A549 (cell line): ENCODE measurements around the gene KIAA1755. TPM values are rescaled to one million over a fixed set of nuclear protein-coding genes. Genes with fewer than 3 reads are reported as not detected.

Source experiments
- ATAC-seq, 2 experiments: fragments of 200-7000 bp in 1 of 2; fragments of >200 bp in 1 of 2; cut with Nextera tagmentation in 1 of 2; cut with Tn5 transposase in 1 of 2; 3 replicates each; pipeline versions ENCODE4 v1.8.0 to v1.9.1; 2018 to 2020; ENCODE audit warnings: mild to moderate bottlenecking in 1 of 2, moderate library complexity in 1 of 2
- CTCF ChIA-PET: fragments of 300-600 bp; sonication (Branson Sonifier 250); formaldehyde crosslinking; extraction: SDS; loops from one replicate; lab custom pipeline; 2021; ENCODE audit warnings: antibody characterized with exemption, inconsistent platforms; lab: Yijun Ruan, JAX
- POLR2A ChIA-PET: fragments of 350-600 bp; formaldehyde crosslinking; extraction: SDS; loops from one replicate; lab custom pipeline; 2021; ENCODE audit warnings: antibody characterized with exemption, inconsistent platforms; lab: Yijun Ruan, JAX
- DNase-seq, 2 experiments: peaks; one replicate each; pipeline versions ENCODE4 v3.0.0 to v3.0.0-alpha.2; 2011 to 2016; ENCODE audit warnings: low read depth in 1 of 2, low spot score in 1 of 2
- FAIRE-seq: peaks from 2 replicates; lab custom pipeline; 2011; peaks lifted over from hg19 to GRCh38; lab: Jason Lieb, UNC
- H3K27ac ChIP-seq, 2 experiments: fragments of >200 bp; sonication (Bioruptor Twin); formaldehyde crosslinking; 3 replicates each; pipeline ENCODE4 v1.5.1; 2016 to 2017
- H3K4me1 ChIP-seq: fragments of >200 bp; sonication (Bioruptor Twin); formaldehyde crosslinking; 3 replicates; pipeline ENCODE4 v1.6.1; 2016
- H3K4me2 ChIP-seq: fragments of >200 bp; sonication (Bioruptor Twin); formaldehyde crosslinking; 3 replicates; pipeline ENCODE4 v1.6.1; 2016
- H3K4me3 ChIP-seq: fragments of >200 bp; sonication (Bioruptor Twin); formaldehyde crosslinking; 3 replicates; pipeline ENCODE4 v1.5.1; 2016
- H3K9me3 ChIP-seq: fragments of >200 bp; sonication (Bioruptor Twin); formaldehyde crosslinking; 3 replicates; pipeline ENCODE4 v1.6.1; 2016
- ATOH8 ChIP-seq: fragments of 250-450 bp; sonication (Bioruptor Pico); IDR thresholded peaks from 2 replicates; pipeline ENCODE4 v1.5.0; 2020; ENCODE audit warnings: low read depth, mild to moderate bottlenecking, moderate library complexity
- BHLHE40 ChIP-seq: IDR thresholded peaks from 2 replicates; pipeline ENCODE4 v1.6.1; 2012; ENCODE audit warnings: low read depth, low read length, inconsistent platforms
- ELK1 ChIP-seq: fragments of 150-350 bp; IDR thresholded peaks from 2 replicates; pipeline ENCODE4 v1.6.1; 2014; ENCODE audit warnings: low read depth, mild to moderate bottlenecking, low read length
- EP300 ChIP-seq, 2 experiments: fragments of >200 bp; sonication (Bioruptor Twin); formaldehyde crosslinking; IDR thresholded peaks; 2 replicates in 1 of 2; 3 replicates in 1 of 2; pipeline ENCODE4 v1.6.1; 2016 to 2017
- FOSL2 ChIP-seq, 2 experiments: fragments of 450-650 bp in 1 of 2; fragments of >200 bp in 1 of 2; sonication (Bioruptor Twin) in 1 of 2; formaldehyde crosslinking; IDR thresholded peaks; 2 replicates each; pipeline versions ENCODE4 v1.5.0 to v1.6.1; 2016 to 2020; ENCODE audit warnings: mild to moderate bottlenecking in 1 of 2, moderate library complexity in 1 of 2
- FOXS1 ChIP-seq: fragments of 250-450 bp; sonication (Bioruptor Pico); IDR thresholded peaks from 2 replicates; pipeline ENCODE4 v1.5.0; 2020; ENCODE audit warnings: mild to moderate bottlenecking, moderate library complexity
- GATA3 ChIP-seq: IDR thresholded peaks from 2 replicates; pipeline ENCODE4 v1.6.1; 2012; ENCODE audit warnings: borderline replicate concordance
- HDAC2 ChIP-seq: fragments of 200-600 bp; sonication (generic); IDR thresholded peaks from 2 replicates; pipeline ENCODE4 v1.6.1; 2016
- HES2 ChIP-seq: fragments of >200 bp; sonication (Bioruptor Twin); formaldehyde crosslinking; IDR thresholded peaks from 2 replicates; pipeline ENCODE4 v1.6.1; 2016
- JUN ChIP-seq, 2 experiments: fragments of >200 bp; sonication (Bioruptor Twin); formaldehyde crosslinking; IDR thresholded peaks; 2 replicates in 1 of 2; 3 replicates in 1 of 2; pipeline ENCODE4 v1.6.1; 2016 to 2017
- JUNB ChIP-seq: fragments of >200 bp; sonication (Bioruptor Twin); formaldehyde crosslinking; IDR thresholded peaks from 2 replicates; pipeline ENCODE4 v1.6.1; 2016
- KDM1A ChIP-seq: fragments of 200-600 bp; sonication (generic); IDR thresholded peaks from 2 replicates; pipeline ENCODE4 v1.6.1; 2016; ENCODE audit warnings: low read depth, mild to moderate bottlenecking
- MAX ChIP-seq: IDR thresholded peaks from 2 replicates; pipeline ENCODE4 v1.6.1; 2012
- MAZ ChIP-seq: fragments of 150-350 bp; IDR thresholded peaks from 2 replicates; pipeline ENCODE4 v1.6.1; 2014; ENCODE audit warnings: antibody characterized with exemption, low read depth, low read length, borderline replicate concordance
- MYC ChIP-seq: IDR thresholded peaks from 2 replicates; pipeline ENCODE4 v1.6.1; 2012; ENCODE audit warnings: mild to moderate bottlenecking, inconsistent platforms, low read length, improper control_type of control experiment, borderline replicate concordance
- NFE2L2 ChIP-seq: fragments of 150-350 bp; conservative IDR thresholded peaks from 2 replicates; pipeline ENCODE4 v1.6.1; 2014; ENCODE audit warnings: low read length
- NR3C1 ChIP-seq: fragments of >200 bp; sonication (Bioruptor Twin); formaldehyde crosslinking; IDR thresholded peaks from 3 replicates; pipeline ENCODE4 v1.6.1; 2017
- RCOR1 ChIP-seq: fragments of 150-350 bp; IDR thresholded peaks from 2 replicates; pipeline ENCODE4 v1.6.1; 2014; ENCODE audit warnings: antibody characterized with exemption, low read length, low read depth
- SMC3 ChIP-seq: fragments of >200 bp; sonication (Bioruptor Twin); formaldehyde crosslinking; IDR thresholded peaks from 3 replicates; pipeline ENCODE4 v1.6.1; 2018; ENCODE audit warnings: inconsistent platforms
- ZFP36 ChIP-seq: fragments of 450-650 bp; IDR thresholded peaks from 2 replicates; pipeline ENCODE4 v1.6.1; 2014; ENCODE audit warnings: borderline replicate concordance; ENCODE audit not compliant: partially characterized antibody
- WGBS: methylation state at CpG from one replicate; pipeline ENCODE4 v1.1.6; 2017; ENCODE audit errors: missing lambda C conversion rate; 5-methylcytosine and 5-hydroxymethylcytosine counted together
- polyA plus RNA-seq, 4 experiments: library from polyadenylated mRNA; depleted of rRNA in 3 of 4; stranded (reverse); fragments of >200 nt; fragmentation: RNase III in 1 of 4; extraction: RNeasy Plus Mini Kit Qiagen cat#74134 plus additional on column Dnase treatment in 1 of 4; gene quantifications; 2 replicates in 3 of 4; 3 replicates in 1 of 4; pipeline ENCODE4 v1.2.3, GENCODE V29; 2011 to 2017

Gene KIAA1755
- polyA plus RNA-seq, 2 of the 4 experiments (the other 2 are of a cell fraction), result 0.04 to 0.21 TPM

- TF ChIP-seq MYC (no peak), MAX (no peak), MAZ (no peak), JUNB (no peak), BHLHE40 (no peak), ATOH8 (no peak), NFE2L2 (no peak), HES2 (no peak)
Observed at GRCh38 chr20:38272398-38272797, 11.9 kb upstream of the KIAA1755 start (continued).

- ATAC-seq, result no peak
- WGBS, result 93% methylated on average over 2 of the region's 2 CpGs
- H3K4me2 ChIP-seq, result peak overlapping the region; percentile 16
- peaks cover 12% of the 10 kb centered on the region for H3K4me1 ChIP-seq
- TF ChIP-seq JUNB, result no peak
- TF ChIP-seq ELK1, result no peak
- TF ChIP-seq GATA3, result no peak
- TF ChIP-seq FOXS1 (CRISPR knock-in tag), result no peak
- TF ChIP-seq ZFP36, result no peak
- no peak for TF ChIP-seq KDM1A
- no peak for TF ChIP-seq NFE2L2
- ChIA-PET CTCF (interaction anchor here (0.7 to 2.7 kb wide), 8 partner anchors 9 to 260 kb away, joined by 3 to 10 read pairs (median 3); partner anchors contain the start of gene BPI), POLR2A (no interaction called here)
- no peak for DNase-seq
- H3K27ac ChIP-seq, result peak overlapping the region; percentile 19 to 34; a peak in 3 of 6 replicates
- no peak for FAIRE-seq
- 0 out of 3 replicates have a peak, but pooled peaks cover 3% of the 10 kb centered on the region for H3K9me3 ChIP-seq
- H3K4me3 ChIP-seq, result no peak overlapping the region
Observed at GRCh38 chr20:38271608-38272120, 11.1 kb upstream of the KIAA1755 start.

GRCh38 chr20:38270869-38271605, 10.5 kb upstream of the KIAA1755 start:
- TF ChIP-seq RCOR1 (no peak), FOSL2 (IDR thresholded peaks at IDR 0.05) (no peak), FOSL2 (CRISPR knock-in tag; IDR thresholded peaks at IDR 0.05) (peak; percentile 43; the same call in 1 of the 2 replicates), EP300 (IDR thresholded peaks at IDR 0.05) (no peak)
- POLR2A ChIA-PET, result no interaction called here
- ATAC-seq, result peak; percentile 35 to 77; a peak in 5 of 6 replicates
- H3K9me3 ChIP-seq, result 0 out of 3 replicates have a peak, but pooled peaks cover 3% of the 10 kb centered on the region
- CTCF ChIA-PET, result interaction anchor here (0.5 to 2.7 kb wide), 4 partner anchors 8 to 103 kb away, joined by 5 to 10 read pairs (median 6); no protein-coding TSS in a partner anchor
- H3K27ac ChIP-seq, result peak overlapping the region; percentile 19 to 34; a peak in 3 of 6 replicates
- H3K4me2 ChIP-seq, result peak overlapping the region; percentile 16
- H3K4me3 ChIP-seq, result no peak overlapping the region
- WGBS, result 33% methylated on average over 10 of the region's 10 CpGs
- peak; percentile 30 to 32 for DNase-seq
- H3K4me1 ChIP-seq, result peaks cover 12% of the 10 kb centered on the region
- no peak for FAIRE-seq

GRCh38 chr20:38269715-38270114, 9.2 kb upstream of the KIAA1755 start:
- FAIRE-seq (no peak), DNase-seq (no peak), ATAC-seq (no peak)
- Histone ChIP-seq H3K27ac (no peak overlapping the region), H3K4me1 (peaks cover 12% of the 10 kb centered on the region), H3K4me3 (no peak overlapping the region), H3K4me2 (no peak overlapping the region), H3K9me3 (peaks cover 5% of the 10 kb centered on the region; the same call in 1 of the 3 replicates)
- TF ChIP-seq JUN (IDR thresholded peaks at IDR 0.05), result no peak
- no peak for TF ChIP-seq SMC3
- TF ChIP-seq NR3C1, result no peak
- no peak for TF ChIP-seq HES2
- TF ChIP-seq NFE2L2, result no peak
- no peak for TF ChIP-seq FOSL2 (IDR thresholded peaks at IDR 0.05)
- no peak for TF ChIP-seq FOSL2 (CRISPR knock-in tag; IDR thresholded peaks at IDR 0.05)
- no peak for TF ChIP-seq HDAC2
- no peak for TF ChIP-seq FOXS1 (CRISPR knock-in tag)
- POLR2A ChIA-PET, result no interaction called here
- CTCF ChIA-PET, result interaction anchor here (0.6 to 1.6 kb wide), 7 partner anchors 16 to 217 kb away, joined by 3 to 5 read pairs (median 4); no protein-coding TSS in a partner anchor
- WGBS, result 44% methylated on average over 6 of the region's 6 CpGs
